ENCODE results near the gene SHOC2.

GRCh38 chr10:110898391-110898790 is 21.0 kb upstream of the SHOC2 start:
- TF ChIP-seq EZH2phosphoT487 (IDR thresholded peaks at IDR 0.05; ENCODE audit: insufficient read depth, low read depth) (no peak), EZH2 (IDR thresholded peaks at IDR 0.05; ENCODE audit: insufficient read depth, poor library complexity, severe bottlenecking) (no peak)

Measured in GM23248 (cell line).